ENCODE measurements around the gene PSMD13. TPM values are rescaled to one million over a fixed set of nuclear protein-coding genes. Genes with fewer than 3 reads are reported as not detected.

PSMD13 gene
- total RNA-seq, 1 donor from 2014 or later = 272 TPM

DNA sequence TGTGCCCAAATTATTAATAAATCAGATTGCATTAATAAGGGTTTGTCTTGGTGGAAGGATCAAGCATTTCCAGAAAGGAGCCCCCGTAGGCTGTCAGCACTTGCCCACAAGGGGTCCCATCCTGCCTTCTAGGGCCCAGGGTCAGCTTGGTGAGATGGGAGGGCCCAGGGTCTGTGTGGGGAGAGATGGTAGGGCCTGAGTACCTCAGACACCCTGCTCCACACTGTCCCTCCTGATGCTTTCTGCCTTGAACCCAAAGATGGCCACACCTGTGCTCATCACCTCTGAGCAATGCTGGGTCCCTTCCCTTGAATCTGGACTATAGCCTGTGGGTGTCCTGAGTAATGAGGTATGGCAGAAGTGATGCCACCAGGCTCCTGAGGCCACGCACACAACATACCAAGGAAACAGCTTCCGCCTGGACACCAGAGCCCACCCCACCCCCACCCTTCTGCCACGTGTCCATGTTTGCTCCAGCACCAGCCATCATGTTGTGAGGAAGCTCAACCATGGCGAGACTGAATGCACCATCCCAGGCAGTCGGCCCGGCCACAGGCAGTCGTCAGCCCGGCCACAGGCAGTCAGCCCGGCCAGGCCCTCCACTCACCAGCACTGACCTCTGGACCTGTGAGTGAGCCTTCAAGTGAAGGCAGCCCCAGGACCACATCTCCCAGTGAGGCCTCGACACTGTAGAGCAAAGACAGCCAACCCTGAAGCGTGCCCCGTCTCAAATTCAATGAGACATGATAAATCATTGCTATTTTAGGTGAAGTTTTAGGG is 36.4 kb upstream of the PSMD13 start:
- Mint-ChIP-seq H3K4me1 (peaks cover 29% of the 10 kb centered on the region), H3K27me3 (no peaks in the 10 kb centered on the region), H3K4me3 (no peak overlapping the region), H3K9me3 (no peaks in the 10 kb centered on the region), H3K27ac (peak overlapping the region; percentile 70), H3K36me3 (ENCODE audit: low read depth) (peaks cover 30% of the 10 kb centered on the region)
- DNase-seq = peak; percentile 53
- intact Hi-C loops (cut with micrococcal nuclease) = no loop called here

- H3K9me3 Mint-ChIP-seq = no peaks in the 10 kb centered on the region
Observed at GRCh38 chr11:201966-202365, 34.8 kb upstream of the PSMD13 start.

GRCh38 chr11:202490-202889 is 34.3 kb upstream of the PSMD13 start:
- H3K27me3 Mint-ChIP-seq = no peaks in the 10 kb centered on the region
- H3K36me3 Mint-ChIP-seq (ENCODE audit: low read depth) = peaks cover 42% of the 10 kb centered on the region
- intact Hi-C loops (cut with micrococcal nuclease) = no loop called here
- peaks cover 31% of the 10 kb centered on the region for H3K4me1 Mint-ChIP-seq
- H3K9me3 Mint-ChIP-seq = no peaks in the 10 kb centered on the region
- peak overlapping the region; percentile 66 for H3K4me3 Mint-ChIP-seq
- DNase-seq = no peak
- peak overlapping the region; percentile 89 for H3K27ac Mint-ChIP-seq

More at GRCh38 chr11:201966-202365, 34.8 kb upstream of the PSMD13 start:
- H3K27me3 Mint-ChIP-seq = no peaks in the 10 kb centered on the region
- H3K4me1 Mint-ChIP-seq = peaks cover 31% of the 10 kb centered on the region
- H3K4me3 Mint-ChIP-seq = peak overlapping the region; percentile 66
- no peak for DNase-seq
- H3K27ac Mint-ChIP-seq = peak overlapping the region; percentile 89
- peaks cover 38% of the 10 kb centered on the region for H3K36me3 Mint-ChIP-seq (ENCODE audit: low read depth)
- intact Hi-C loops (cut with micrococcal nuclease) = no loop called here

DNA sequence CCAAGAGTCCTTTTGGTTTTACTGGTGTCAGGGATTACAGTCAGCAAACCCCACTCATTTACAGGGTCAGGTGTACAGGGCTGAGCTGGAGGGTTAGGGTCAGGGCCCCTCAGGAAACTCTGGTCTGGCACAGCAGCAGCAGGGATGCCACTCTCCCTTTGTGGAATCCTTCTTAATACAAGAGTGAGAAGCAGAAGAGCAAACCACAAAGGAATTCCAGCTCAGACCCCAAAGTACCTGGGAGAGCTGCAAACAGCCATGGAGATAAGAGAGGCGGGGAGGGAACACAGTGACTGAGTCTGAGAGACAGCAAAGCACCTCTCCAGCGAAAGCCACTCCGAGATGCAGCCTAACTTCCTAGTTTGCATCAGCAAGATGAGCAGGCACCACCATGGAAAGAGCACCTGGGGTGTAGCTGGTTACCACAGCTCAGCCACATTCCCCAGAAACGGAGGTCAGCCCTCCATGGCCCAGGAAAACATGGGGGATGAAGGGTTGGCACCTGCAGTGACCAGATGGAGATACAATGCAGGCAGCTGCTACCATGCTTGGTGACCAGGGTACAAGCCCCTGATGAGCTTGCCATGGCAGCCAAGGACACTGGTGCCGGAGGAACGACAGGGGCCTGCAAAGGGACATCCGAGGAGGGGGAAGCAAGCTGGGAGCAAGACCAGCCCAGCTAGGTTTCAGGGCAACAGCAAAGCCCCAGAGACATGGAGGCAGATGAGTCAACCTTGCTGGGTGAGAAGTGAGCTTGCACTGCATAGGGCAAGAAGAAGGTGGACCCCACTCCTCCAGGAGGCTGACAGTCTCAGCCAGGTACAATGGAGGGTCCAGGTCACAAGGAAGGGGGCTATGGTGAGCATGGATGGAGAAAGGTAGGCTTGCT is 33.5 kb upstream of the PSMD13 start:
- Mint-ChIP-seq H3K36me3 (ENCODE audit: low read depth) (peaks cover 45% of the 10 kb centered on the region), H3K4me1 (peaks cover 31% of the 10 kb centered on the region), H3K4me3 (no peak overlapping the region), H3K27me3 (no peaks in the 10 kb centered on the region), H3K27ac (peak overlapping the region; percentile 43), H3K9me3 (no peaks in the 10 kb centered on the region)
- DNase-seq = peak; percentile 55
- intact Hi-C loops (cut with micrococcal nuclease) = no loop called here

GRCh38 chr11:203945-204586 is 32.7 kb upstream of the PSMD13 start:
- Mint-ChIP-seq H3K36me3 (ENCODE audit: low read depth) (peaks cover 49% of the 10 kb centered on the region), H3K27ac (peak overlapping the region; percentile 43), H3K4me3 (peak overlapping the region; percentile 15), H3K9me3 (no peaks in the 10 kb centered on the region), H3K27me3 (no peaks in the 10 kb centered on the region), H3K4me1 (peaks cover 31% of the 10 kb centered on the region)
- DNase-seq = peak; percentile 57
- intact Hi-C loops (cut with micrococcal nuclease) = no loop called here

DNA sequence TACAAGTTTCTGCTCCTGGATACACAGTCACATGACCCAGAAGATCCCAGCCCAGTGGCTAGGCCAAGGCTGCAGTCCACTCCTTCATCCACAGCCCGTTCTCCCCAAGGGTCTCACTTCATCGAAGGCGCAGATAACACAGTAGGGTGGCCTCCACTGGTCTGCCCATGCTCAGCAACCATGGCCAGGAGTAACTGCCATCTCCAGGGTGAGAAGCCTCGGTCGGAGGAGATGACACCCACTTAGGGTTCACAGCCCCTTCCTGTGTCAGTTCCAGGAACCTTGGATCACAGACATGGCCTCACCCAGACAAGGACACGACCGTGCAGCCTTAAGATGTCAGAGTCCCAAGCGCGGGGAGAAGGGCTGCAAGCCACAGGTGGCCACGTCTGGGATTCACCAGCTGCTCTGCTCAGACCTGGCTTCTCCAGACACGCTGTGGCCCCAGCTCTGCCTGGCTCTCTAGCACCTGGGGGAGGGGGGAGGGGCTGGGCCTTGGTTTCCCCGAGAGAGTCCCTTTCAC is 32.1 kb upstream of the PSMD13 start:
- H3K27ac Mint-ChIP-seq = no peak overlapping the region
- no peaks in the 10 kb centered on the region for H3K9me3 Mint-ChIP-seq
- H3K27me3 Mint-ChIP-seq = no peaks in the 10 kb centered on the region
- peaks cover 53% of the 10 kb centered on the region for H3K36me3 Mint-ChIP-seq (ENCODE audit: low read depth)
- H3K4me1 Mint-ChIP-seq = peaks cover 32% of the 10 kb centered on the region
- intact Hi-C loops (cut with micrococcal nuclease) = loop anchor here (5.0 kb wide), 2 partner anchors 153 to 213 kb away; no protein-coding TSS in a partner anchor
- H3K4me3 Mint-ChIP-seq = no peak overlapping the region
- peak; percentile 56 for DNase-seq

- intact Hi-C loops (cut with micrococcal nuclease) = loop anchor here (5.0 kb wide), 2 partner anchors 152 to 212 kb away; no protein-coding TSS in a partner anchor
Observed at GRCh38 chr11:205221-206001, 31.4 kb upstream of the PSMD13 start.

GRCh38 chr11:206002-206384 is 30.8 kb upstream of the PSMD13 start:
- H3K27me3 Mint-ChIP-seq = no peaks in the 10 kb centered on the region
- H3K9me3 Mint-ChIP-seq = no peaks in the 10 kb centered on the region
- DNase-seq = no peak
- peak overlapping the region; percentile 98 for H3K4me3 Mint-ChIP-seq
- H3K4me1 Mint-ChIP-seq = peaks cover 37% of the 10 kb centered on the region
- intact Hi-C loops (cut with micrococcal nuclease) = loop anchor here (5.0 kb wide), 2 partner anchors 151 to 211 kb away; no protein-coding TSS in a partner anchor
- H3K36me3 Mint-ChIP-seq (ENCODE audit: low read depth) = peaks cover 63% of the 10 kb centered on the region
- peak overlapping the region; percentile 100 for H3K27ac Mint-ChIP-seq

More at GRCh38 chr11:205221-206001, 31.4 kb upstream of the PSMD13 start:
- peaks cover 37% of the 10 kb centered on the region for H3K4me1 Mint-ChIP-seq
- DNase-seq = no peak
- no peaks in the 10 kb centered on the region for H3K27me3 Mint-ChIP-seq
- H3K9me3 Mint-ChIP-seq = no peaks in the 10 kb centered on the region
- H3K4me3 Mint-ChIP-seq = peak overlapping the region; percentile 98
- peaks cover 61% of the 10 kb centered on the region for H3K36me3 Mint-ChIP-seq (ENCODE audit: low read depth)
- H3K27ac Mint-ChIP-seq = peak overlapping the region; percentile 34

GRCh38 chr11:206526-207207 is 30.1 kb upstream of the PSMD13 start:
- H3K36me3 Mint-ChIP-seq (ENCODE audit: low read depth) = peaks cover 70% of the 10 kb centered on the region
- peak overlapping the region; percentile 98 for H3K4me3 Mint-ChIP-seq
- H3K27me3 Mint-ChIP-seq = no peaks in the 10 kb centered on the region

GRCh38 chr11:207208-207862 is 29.4 kb upstream of the PSMD13 start, which contains the start of the genes BET1L and RIC8A:
Gene BET1L (minus strand): TSS chr11:207399. CDS start chr11:207321, 78 bp downstream.
Gene RIC8A (plus strand): TSS chr11:207708. CDS start chr11:208855, 1,147 bp downstream.
- Mint-ChIP-seq H3K36me3 (ENCODE audit: low read depth) (peaks cover 72% of the 10 kb centered on the region), H3K4me1 (peaks cover 29% of the 10 kb centered on the region), H3K27ac (peak within 1 kb of the TSS; percentile 100), H3K27me3 (no peaks in the 10 kb centered on the region), H3K9me3 (no peaks in the 10 kb centered on the region), H3K4me3 (peak within 1 kb of the TSS; percentile 98)
- intact Hi-C loops (cut with micrococcal nuclease) = loop anchor here (1.0 to 5.0 kb wide), 5 partner anchors 29 to 299 kb away; partner anchors contain the start of genes PSMD13 and SIRT3
- peak; percentile 99 for DNase-seq

More at GRCh38 chr11:206526-207207, 30.1 kb upstream of the PSMD13 start:
- intact Hi-C loops (cut with micrococcal nuclease) = loop anchor here (1.0 to 5.0 kb wide), 5 partner anchors 30 to 300 kb away; partner anchors contain the start of genes PSMD13 and SIRT3
- Mint-ChIP-seq H3K27ac (peak overlapping the region; percentile 100), H3K9me3 (no peaks in the 10 kb centered on the region), H3K4me1 (peaks cover 35% of the 10 kb centered on the region)
- DNase-seq = no peak

DNA sequence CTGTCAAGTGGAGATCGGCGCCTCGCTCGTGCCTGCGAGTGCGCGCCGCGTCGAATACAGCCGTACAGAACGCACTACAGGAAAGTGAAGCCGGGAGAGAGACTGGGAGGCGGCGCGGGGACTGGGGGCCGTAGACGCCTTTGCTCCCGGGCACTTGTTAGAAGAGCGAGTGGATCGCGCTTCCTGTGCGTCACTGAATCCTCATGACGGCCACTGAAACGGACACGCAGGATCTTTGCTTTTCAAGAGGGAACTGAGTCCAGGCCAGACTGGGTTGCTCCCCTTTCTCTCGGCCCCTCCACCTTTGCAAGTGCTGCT is 29.0 kb upstream of the PSMD13 start:
- Mint-ChIP-seq H3K9me3 (no peaks in the 10 kb centered on the region), H3K4me1 (peaks cover 24% of the 10 kb centered on the region)

More for the DNA sequence above, 29.0 kb upstream of the PSMD13 start:
- peak overlapping the region; percentile 98 for H3K4me3 Mint-ChIP-seq
- no peak for DNase-seq
- H3K27ac Mint-ChIP-seq = peak overlapping the region; percentile 100
- intact Hi-C loops (cut with micrococcal nuclease) = loop anchor here (1.0 to 5.0 kb wide), 6 partner anchors 28 to 298 kb away; partner anchors contain the start of genes PSMD13 and SIRT3
- no peaks in the 10 kb centered on the region for H3K27me3 Mint-ChIP-seq
- H3K36me3 Mint-ChIP-seq (ENCODE audit: low read depth) = peaks cover 71% of the 10 kb centered on the region
